GM23338 (cell line): ENCODE measurements around the gene UCN3. TPM values are rescaled to one million over a fixed set of nuclear protein-coding genes. Genes with fewer than 3 reads are reported as not detected.

Experiments used
- ATAC-seq: fragments of 200-7000 bp; cut with Tn5 transposase; 3 replicates; pipeline ENCODE4 v1.9.1; 2020
- DNase-seq: peaks from one replicate; pipeline ENCODE4 v3.0.0-alpha.2; 2015; ENCODE audit warnings: low spot score
- H2AFZ ChIP-seq: fragments of 200-600 bp; sonication (generic); 2 replicates; pipeline ENCODE4 v1.8.0; 2016; ENCODE audit warnings: antibody characterized with exemption, mild to moderate bottlenecking, moderate library complexity
- H3F3A ChIP-seq: fragments of 200-600 bp; sonication (generic); replicated peaks from 2 replicates; pipeline ENCODE4 v1.8.0; 2017; ENCODE audit warnings: antibody characterized with exemption, mixed run types, low read depth
- H3K27ac ChIP-seq: fragments of 200-600 bp; sonication (generic); 2 replicates; pipeline ENCODE4 v1.6.1; 2016; ENCODE audit warnings: low read depth
- H3K27me3 ChIP-seq: fragments of 200-600 bp; sonication (generic); 2 replicates; pipeline ENCODE4 v1.8.0; 2016; ENCODE audit warnings: mild to moderate bottlenecking, mixed run types, moderate library complexity; ENCODE audit not compliant: insufficient read depth
- H3K36me3 ChIP-seq: fragments of 200-600 bp; sonication (generic); 2 replicates; pipeline ENCODE4 v1.8.0; 2016; ENCODE audit warnings: mild to moderate bottlenecking; ENCODE audit not compliant: insufficient read depth
- H3K4me1 ChIP-seq: fragments of 200-600 bp; sonication (generic); 2 replicates; pipeline ENCODE4 v1.8.0; 2016; ENCODE audit warnings: mild to moderate bottlenecking, moderate library complexity; ENCODE audit not compliant: insufficient read depth
- H3K4me2 ChIP-seq: fragments of 200-600 bp; sonication (generic); 2 replicates; pipeline ENCODE4 v1.7.1; 2017; ENCODE audit warnings: mixed run types
- H3K4me3 ChIP-seq: fragments of 200-600 bp; sonication (generic); 2 replicates; pipeline ENCODE4 v1.6.1; 2016; ENCODE audit warnings: mixed run types
- H3K79me2 ChIP-seq: fragments of 200-600 bp; sonication (generic); replicated peaks from 2 replicates; pipeline ENCODE4 v1.8.0; 2017; ENCODE audit warnings: mild to moderate bottlenecking; ENCODE audit not compliant: insufficient read depth
- H3K9me2 ChIP-seq: fragments of 200-600 bp; sonication (generic); 2 replicates; pipeline ENCODE4 v1.8.0; 2017; ENCODE audit not compliant: insufficient read depth
- H4K20me1 ChIP-seq: fragments of 200-600 bp; sonication (generic); replicated peaks from 2 replicates; pipeline ENCODE4 v1.8.0; 2017; ENCODE audit warnings: mild to moderate bottlenecking; ENCODE audit not compliant: insufficient read depth
- H3K27ac Mint-ChIP-seq: 2 replicates; pipeline ENCODE4 v1.8.0; 2020; ENCODE audit warnings: inconsistent platforms, mild to moderate bottlenecking, moderate library complexity, mixed read lengths
- H3K27me3 Mint-ChIP-seq: 3 replicates; pipeline ENCODE4 v1.8.0; 2022; ENCODE audit warnings: low read depth, mild to moderate bottlenecking, moderate library complexity, mixed read lengths, inconsistent platforms; ENCODE audit not compliant: insufficient read depth, poor library complexity
- H3K36me3 Mint-ChIP-seq: 3 replicates; pipeline ENCODE4 v1.8.0; 2021; ENCODE audit warnings: low read depth, mild to moderate bottlenecking, inconsistent platforms, moderate library complexity, mixed read lengths
- H3K4me1 Mint-ChIP-seq: 3 replicates; pipeline ENCODE4 v1.8.0; 2020; ENCODE audit warnings: mild to moderate bottlenecking, inconsistent platforms, mixed read lengths
- H3K4me3 Mint-ChIP-seq: 3 replicates; pipeline ENCODE4 v1.8.0; 2021; ENCODE audit warnings: moderate library complexity, mild to moderate bottlenecking, inconsistent platforms, mixed read lengths
- H3K9me3 Mint-ChIP-seq: 3 replicates; pipeline ENCODE4 v1.8.0; 2020; ENCODE audit warnings: moderate library complexity, mild to moderate bottlenecking, inconsistent platforms, mixed read lengths
- CREB1 ChIP-seq: fragments of 250-450 bp; sonication (Bioruptor Pico); IDR thresholded peaks from 2 replicates; pipeline ENCODE4 v1.5.0; 2020; ENCODE audit warnings: low read depth, mild to moderate bottlenecking, moderate library complexity
- CTCF ChIP-seq, 2 experiments: fragments of 200-600 bp in 1 of 2; sonication (generic) in 1 of 2; conservative IDR thresholded peaks; 2 replicates each; pipeline versions ENCODE4 v1.5.1 to v1.6.1; 2016 to 2017; ENCODE audit warnings: antibody characterized with exemption in 2 of 2, low read depth in 2 of 2, mild to moderate bottlenecking in 2 of 2, moderate library complexity in 1 of 2
- ETS1 ChIP-seq: IDR thresholded peaks from 2 replicates; pipeline ENCODE4 v1.6.1; 2016; ENCODE audit warnings: antibody characterized with exemption
- EZH2 ChIP-seq: fragments of 200-600 bp; sonication (generic); IDR thresholded peaks from one replicate; pipeline ENCODE4 v1.8.0; 2017; ENCODE audit warnings: antibody characterized with exemption, mild to moderate bottlenecking, low read depth; ENCODE audit not compliant: unreplicated experiment
- EZH2phosphoT487 ChIP-seq: fragments of 200-600 bp; sonication (generic); IDR thresholded peaks from one replicate; pipeline ENCODE4 v1.8.1; 2018; ENCODE audit warnings: antibody characterized with exemption; ENCODE audit not compliant: unreplicated experiment
- JUNB ChIP-seq: IDR thresholded peaks from one replicate; pipeline ENCODE4 v1.6.1; 2016; ENCODE audit warnings: antibody characterized with exemption; ENCODE audit not compliant: unreplicated experiment
- NANOG ChIP-seq: IDR thresholded peaks from 2 replicates; pipeline ENCODE4 v1.6.1; 2016; ENCODE audit warnings: antibody characterized with exemption, borderline replicate concordance
- POLR2AphosphoS5 ChIP-seq: IDR thresholded peaks from 2 replicates; pipeline ENCODE4 v1.6.1; 2016; ENCODE audit warnings: antibody characterized with exemption, low read depth
- ZNF114 ChIP-seq: fragments of 250-450 bp; sonication (Bioruptor Pico); IDR thresholded peaks from 2 replicates; pipeline ENCODE4 v1.5.0; 2020; ENCODE audit warnings: mild to moderate bottlenecking, moderate library complexity
- ZNF462 ChIP-seq: fragments of 250-450 bp; sonication (Bioruptor Pico); IDR thresholded peaks from 2 replicates; pipeline ENCODE4 v1.5.0; 2020; ENCODE audit warnings: mild to moderate bottlenecking, moderate library complexity
- polyA plus RNA-seq: library from polyadenylated mRNA; unstranded; fragments of >200 nt; fragmentation: Nextera tagmentation; extraction: Ambion mirVana; gene quantifications from 2 replicates; pipeline ENCODE4 v1.2.1, GENCODE V29; 2016
- total RNA-seq: library from RNA; depleted of rRNA; stranded (reverse); fragments of >200 nt; shearing (Covaris generic); gene quantifications from 2 replicates; pipeline ENCODE4 v1.2.3, GENCODE V29; 2014

The UCN3 gene
- total and polyA plus RNA-seq, 2 experiments from 2014 or later: not detected

GRCh38 chr10:5369362-5370158 is 4.8 kb downstream of the UCN3 start (continued):
- TF ChIP-seq ETS1 (no peak), ZNF114 (CRISPR knock-in tag) (no peak), POLR2AphosphoS5 (no peak), JUNB (no peak), NANOG (no peak), CREB1 (no peak), CTCF (conservative IDR thresholded peaks at IDR 0.05; ENCODE audit: low read depth in 2 of 2) (no peak)

GRCh38 chr10:5370493-5371352 is 6.0 kb downstream of the UCN3 start:
- Mint-ChIP-seq H3K27ac (no peak overlapping the region), H3K36me3 (peaks cover 23% of the 10 kb centered on the region), H3K4me1 (no peaks in the 10 kb centered on the region), H3K27me3 (peaks cover 6% of the 10 kb centered on the region), H3K9me3 (peaks cover 41% of the 10 kb centered on the region), H3K4me3 (no peak overlapping the region)
- H3K4me3 ChIP-seq: no peak overlapping the region
- H3K27ac ChIP-seq: no peak overlapping the region
- no peak for ATAC-seq
- no peaks in the 10 kb centered on the region for H3K4me1 ChIP-seq
- H4K20me1 ChIP-seq: no peaks in the 10 kb centered on the region
- H3K36me3 ChIP-seq: no peaks in the 10 kb centered on the region
- H3K27me3 ChIP-seq: no peaks in the 10 kb centered on the region
- H3K79me2 ChIP-seq: no peaks in the 10 kb centered on the region
- 0 out of 2 replicates have a peak, but pooled peaks cover 4% of the 10 kb centered on the region for H3K9me2 ChIP-seq
- no peak for DNase-seq
- H3F3A ChIP-seq: peaks cover 15% of the 10 kb centered on the region
- H2AFZ ChIP-seq: no peak overlapping the region
- H3K4me2 ChIP-seq: no peak overlapping the region
- TF ChIP-seq JUNB (no peak), ZNF114 (CRISPR knock-in tag) (no peak), EZH2 (no peak), ZNF462 (CRISPR knock-in tag) (no peak), EZH2phosphoT487 (no peak), CTCF (conservative IDR thresholded peaks at IDR 0.05; ENCODE audit: low read depth in 2 of 2) (no peak)
